Spleen (tissue), 11 donors: ENCODE results near the gene MAP4K3. TPM values are rescaled to one million over a fixed set of nuclear protein-coding genes. Genes with fewer than 3 reads are reported as not detected.
"Not testable (repeated sequence)": the region's sequence is repeated elsewhere in the genome, so short reads cannot be mapped to it uniquely, and the experiment has no call there.

Source experiments
- DNase-seq: peaks from one replicate; pipeline ENCODE4 v3.0.0-alpha.2; 2020
- H3K27ac ChIP-seq, 8 donors: fragments of 200-600 bp; sonication (generic) in 7 of 8; 1 replicate in 4 of 8; 2 replicates in 4 of 8; pipeline versions ENCODE4 v1.5.0 to v1.8.0; 2016 to 2021; ENCODE audit warnings: inconsistent platforms in 4 of 8, mild to moderate bottlenecking in 4 of 8, moderate library complexity in 1 of 8
- H3K27me3 ChIP-seq, 7 donors: fragments of 200-600 bp; sonication (generic) in 6 of 7; replicated peaks in 1 of 7; 1 replicate in 4 of 7; 2 replicates in 3 of 7; pipeline versions ENCODE4 v1.5.0 to v1.8.0; 2016 to 2021; ENCODE audit warnings: inconsistent platforms in 3 of 7, mild to moderate bottlenecking in 1 of 7
- H3K36me3 ChIP-seq, 6 donors: fragments of 200-600 bp; sonication (generic) in 5 of 6; 1 replicate in 4 of 6; 2 replicates in 2 of 6; pipeline versions ENCODE4 v1.5.0 to v1.8.0; 2016 to 2021; ENCODE audit warnings: inconsistent platforms in 2 of 6
- H3K4me1 ChIP-seq, 6 donors: fragments of 200-600 bp; sonication (generic) in 5 of 6; 1 replicate in 3 of 6; 2 replicates in 3 of 6; pipeline versions ENCODE4 v1.5.0 to v1.8.0; 2016 to 2021; ENCODE audit warnings: inconsistent platforms in 3 of 6
- H3K4me3 ChIP-seq, 8 donors: fragments of 200-600 bp; sonication (generic) in 7 of 8; 1 replicate in 4 of 8; 2 replicates in 4 of 8; pipeline versions ENCODE4 v1.5.0 to v1.8.0; 2016 to 2021; ENCODE audit warnings: inconsistent platforms in 4 of 8, mild to moderate bottlenecking in 4 of 8, moderate library complexity in 2 of 8
- H3K9me3 ChIP-seq, 8 donors: fragments of 200-600 bp; sonication (generic) in 7 of 8; 1 replicate in 4 of 8; 2 replicates in 4 of 8; pipeline versions ENCODE4 v1.5.0 to v1.8.0; 2016 to 2021; ENCODE audit warnings: inconsistent platforms in 4 of 8
- POLR2A ChIP-seq, 3 donors: fragments of 450-650 bp; IDR thresholded peaks; one replicate each; pipeline ENCODE4 v1.5.1; 2017; ENCODE audit warnings: antibody characterized with exemption in 3 of 3, mild to moderate bottlenecking in 1 of 3
- POLR2AphosphoS5 ChIP-seq, 3 donors: sonication (generic); formaldehyde crosslinking; IDR thresholded peaks; one replicate each; pipeline ENCODE4 v1.5.1; 2017; ENCODE audit warnings: antibody characterized with exemption in 3 of 3
- WGBS, 5 donors: extraction: QIAGEN DNeasy Blood & Tissue Kit in 3 of 5; methylation state at CpG; one replicate each; pipeline versions ENCODE4 v1.1.5 to v1.1.7; 2013 to 2018; 5-methylcytosine and 5-hydroxymethylcytosine counted together
- intact Hi-C: fragments of 100-400 bp; cut with DNase I; formaldehyde crosslinking; loops from one replicate; pipeline ENCODE4 v1.15.0; 2023; ENCODE audit warnings: low total_unique reads
- polyA plus RNA-seq, 3 donors: library from polyadenylated mRNA; stranded (reverse); fragments of 200-250 nt; gene quantifications; one replicate each; pipeline ENCODE4 v1.2.1, GENCODE V29; 2013
- total RNA-seq, 7 donors: library from RNA; depleted of rRNA in 3 of 7; stranded (reverse); fragments of >200 nt in 3 of 7; fragmentation: NEBNext Ultra II Directional in 4 of 7; extraction: Animal tissue kit (Norgen Biotek cat#: 25700) in 4 of 7; gene quantifications; one replicate each; pipeline versions ENCODE4 v1.1.0 to v1.2.1, GENCODE V29; 2016 to 2021
- TF ChIP-seq, protein P1 (sequence below), 11 experiments: fragments of 200-600 bp in 7 of 11; fragments of 450-650 bp in 4 of 11; sonication (generic) in 4 of 11; IDR thresholded peaks in 8 of 11; conservative IDR thresholded peaks in 3 of 11; 1 replicate in 7 of 11; 2 replicates in 4 of 11; pipeline versions ENCODE4 v1.4.0 to v1.8.0; 2016 to 2021; ENCODE audit warnings: antibody characterized with exemption in 11 of 11, inconsistent platforms in 4 of 11, mild to moderate bottlenecking in 1 of 11
- donor health status: healthy with polysubstance abuse.
- donor health status: DM: no; HTN: no; CAD: no; lungs with moderate emphysema.
- donor health status: DM: no; HTN: no; CAD: no.
- donor health status: Bipolar disorder and iron deficiency.
- donor health status: healthy.
- donor health status: DM: no; HTN: no; CAD: no.
- donor health status: DM: yes; HTN: yes; CAD: no.

The MAP4K3 gene
- total and polyA plus RNA-seq, 10 donors = 5.8 to 49.5 (median 32.6) TPM

DNA sequence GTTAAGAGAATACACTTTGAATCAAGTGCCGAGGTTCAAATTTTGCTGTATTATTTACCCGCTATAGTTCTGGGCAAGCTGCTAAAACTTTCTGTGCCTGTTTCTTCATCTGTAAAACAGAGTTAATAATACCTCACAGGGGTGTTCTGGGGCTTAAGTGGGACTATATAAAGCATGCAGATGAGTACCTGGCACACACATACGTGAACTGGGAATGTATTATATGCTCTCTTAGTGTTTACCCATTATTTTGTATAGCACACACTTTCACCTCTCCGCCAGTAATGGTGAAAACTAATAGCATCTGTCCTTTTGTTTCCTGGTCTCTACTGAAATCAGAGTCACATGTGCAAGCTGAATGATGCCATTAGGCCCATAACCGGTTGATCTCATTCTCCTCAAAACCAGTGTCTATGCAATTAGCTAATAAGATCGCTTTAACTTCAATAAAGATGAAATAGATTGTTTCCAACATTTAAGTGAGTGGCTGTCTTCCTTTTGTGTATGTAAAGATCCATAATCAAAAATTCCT lies 189.5 kb downstream of the MAP4K3 start:
- DNase-seq = no peak
- Histone ChIP-seq H3K4me1 (peaks cover 0 to 11% (median 4%) of the 10 kb centered on the region in 6 donors), H3K27me3 (no peaks in the 10 kb centered on the region), H3K9me3 (peaks cover 0 to 7% (median 0%) of the 10 kb centered on the region in 8 donors), H3K27ac (no peak overlapping the region), H3K4me3 (no peak overlapping the region), H3K36me3 (peaks cover 0 to 31% (median 16%) of the 10 kb centered on the region in 6 donors)
- 77 to 91% (median 81%) methylated on average over 6 of the region's 6 CpGs for WGBS, 5 donors
- TF ChIP-seq POLR2AphosphoS5 (IDR thresholded peaks at IDR 0.05) (no peak), POLR2A (IDR thresholded peaks at IDR 0.05) (no peak)
- TF ChIP-seq, protein P1, sequence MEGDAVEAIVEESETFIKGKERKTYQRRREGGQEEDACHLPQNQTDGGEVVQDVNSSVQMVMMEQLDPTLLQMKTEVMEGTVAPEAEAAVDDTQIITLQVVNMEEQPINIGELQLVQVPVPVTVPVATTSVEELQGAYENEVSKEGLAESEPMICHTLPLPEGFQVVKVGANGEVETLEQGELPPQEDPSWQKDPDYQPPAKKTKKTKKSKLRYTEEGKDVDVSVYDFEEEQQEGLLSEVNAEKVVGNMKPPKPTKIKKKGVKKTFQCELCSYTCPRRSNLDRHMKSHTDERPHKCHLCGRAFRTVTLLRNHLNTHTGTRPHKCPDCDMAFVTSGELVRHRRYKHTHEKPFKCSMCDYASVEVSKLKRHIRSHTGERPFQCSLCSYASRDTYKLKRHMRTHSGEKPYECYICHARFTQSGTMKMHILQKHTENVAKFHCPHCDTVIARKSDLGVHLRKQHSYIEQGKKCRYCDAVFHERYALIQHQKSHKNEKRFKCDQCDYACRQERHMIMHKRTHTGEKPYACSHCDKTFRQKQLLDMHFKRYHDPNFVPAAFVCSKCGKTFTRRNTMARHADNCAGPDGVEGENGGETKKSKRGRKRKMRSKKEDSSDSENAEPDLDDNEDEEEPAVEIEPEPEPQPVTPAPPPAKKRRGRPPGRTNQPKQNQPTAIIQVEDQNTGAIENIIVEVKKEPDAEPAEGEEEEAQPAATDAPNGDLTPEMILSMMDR (IDR thresholded peaks at IDR 0.05 in 8 of 11, conservative IDR thresholded peaks at IDR 0.05 in 3 of 11) = no peak
- intact Hi-C loops = no loop called here

DNA sequence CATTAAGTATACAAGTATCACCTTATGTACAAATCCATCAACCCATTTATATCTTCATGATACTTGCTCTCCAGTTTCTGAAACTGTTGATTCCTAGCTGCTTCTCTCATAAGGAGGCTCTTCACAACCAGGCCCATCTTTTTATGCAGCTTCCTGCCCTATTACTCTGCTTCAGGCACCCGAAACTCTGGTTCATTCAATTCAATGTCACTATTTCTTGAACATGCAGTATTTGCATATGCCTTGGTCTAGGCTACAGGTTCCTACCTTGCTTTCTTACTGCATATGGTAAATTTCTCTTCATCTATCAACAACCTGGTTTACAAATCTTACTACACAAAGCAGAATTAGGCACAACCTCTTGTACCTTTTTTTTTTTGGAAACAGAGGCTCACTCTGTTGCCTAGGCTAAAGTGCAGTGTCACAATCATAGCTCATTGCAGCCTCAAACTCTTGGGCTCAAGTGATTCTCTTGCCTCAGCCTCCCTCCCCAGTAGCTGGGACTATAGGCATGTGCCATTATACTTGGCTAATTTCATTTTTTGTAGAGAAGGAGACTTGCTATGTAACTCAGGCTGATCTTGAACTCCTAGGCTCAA lies 190.6 kb downstream of the MAP4K3 start:
- Histone ChIP-seq H3K4me1 (peaks cover 0 to 11% (median 4%) of the 10 kb centered on the region in 6 donors), H3K27ac (no peak overlapping the region), H3K27me3 (no peaks in the 10 kb centered on the region), H3K9me3 (peaks cover 0 to 7% (median 0%) of the 10 kb centered on the region in 8 donors), H3K4me3 (no peak overlapping the region), H3K36me3 (peaks cover 0 to 20% (median 9%) of the 10 kb centered on the region in 6 donors)
- no peak for DNase-seq
- 75 to 84% (median 83%) methylated on average over 1 of the region's 1 CpG for WGBS, 5 donors
- no peak for TF ChIP-seq POLR2AphosphoS5 (IDR thresholded peaks at IDR 0.05)
- TF ChIP-seq POLR2A (IDR thresholded peaks at IDR 0.05) = no peak
- intact Hi-C loops = no loop called here

DNA sequence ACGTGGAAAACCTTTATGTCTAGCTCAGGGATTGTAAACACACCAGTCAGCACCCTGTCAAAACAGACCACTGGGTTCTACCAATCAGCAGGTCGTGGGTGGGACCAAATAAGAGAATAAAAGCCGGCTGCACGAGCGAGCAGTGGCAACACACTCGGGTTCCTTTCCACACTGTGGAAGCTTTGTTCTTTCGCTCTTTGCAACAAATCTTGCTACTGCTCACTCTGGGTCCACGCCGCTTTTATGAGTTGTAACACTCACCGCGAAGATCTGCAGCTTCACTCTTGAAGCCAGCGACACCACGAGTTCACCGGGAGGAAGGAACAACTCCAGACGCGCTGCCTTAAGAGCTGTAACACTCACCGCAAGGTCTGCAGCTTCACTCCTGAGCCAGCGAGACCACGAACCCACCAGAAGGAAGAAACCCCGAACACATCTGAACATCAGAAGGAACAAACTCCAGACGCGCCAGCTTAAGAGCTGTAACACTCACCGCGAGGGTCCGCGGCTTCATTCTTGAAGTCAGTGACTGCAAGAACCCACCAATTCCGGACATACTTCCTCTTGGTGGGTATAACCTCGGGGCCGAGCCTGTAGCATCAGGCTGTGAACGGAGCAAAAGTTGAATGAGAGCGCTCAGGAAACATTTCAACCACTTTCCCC lies 192.0 kb downstream of the MAP4K3 start:
- H3K36me3 ChIP-seq, intact Hi-C loops, H3K27me3 ChIP-seq, H3K9me3 ChIP-seq: not testable (repeated sequence)
- H3K4me1 ChIP-seq = peaks cover 0 to 11% (median 4%) of the 10 kb centered on the region in 6 donors
- peak overlapping the region in 5 of 8 donors; percentile 9 to 65 (median 21) for H3K4me3 ChIP-seq
- H3K27ac ChIP-seq = peak overlapping the region in 4 of 8 donors; percentile 7 to 33 (median 23)
- peak in 2 of 3 donors; percentile 32 to 80 for TF ChIP-seq POLR2AphosphoS5 (IDR thresholded peaks at IDR 0.05)
- WGBS, 5 donors = 52 to 83% (median 62%) methylated on average over 31 of the region's 31 CpGs
- DNase-seq = peak; percentile 72

DNA sequence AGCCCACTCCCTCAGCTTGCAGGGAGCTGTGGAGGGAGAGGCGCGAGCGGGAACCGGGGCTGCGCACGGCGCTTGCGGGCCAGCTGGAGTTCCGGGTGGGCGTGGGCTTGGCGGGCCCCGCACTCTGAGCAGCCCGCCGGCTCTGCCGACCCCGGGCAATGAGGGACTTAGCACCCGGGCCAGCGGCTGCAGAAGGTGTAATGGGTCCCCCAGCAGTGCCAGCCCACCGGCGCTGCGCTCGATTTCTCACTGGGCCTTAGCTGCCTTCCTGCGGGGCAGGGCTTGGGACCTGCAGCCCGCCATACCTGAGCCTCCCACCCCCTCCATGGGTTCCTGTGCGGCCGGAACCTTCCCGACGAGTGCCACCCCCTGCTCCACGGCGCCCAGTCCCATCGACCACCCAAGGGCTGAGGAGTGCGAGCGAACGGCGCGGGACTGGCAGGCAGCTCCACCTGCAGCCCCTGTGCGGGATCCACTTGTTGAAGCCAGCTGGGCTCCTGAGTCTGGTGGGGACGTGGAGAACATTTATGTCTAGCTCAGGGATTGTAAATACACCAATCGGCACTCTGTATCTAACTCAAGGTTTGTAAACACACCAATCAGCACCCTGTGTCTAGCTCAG lies 192.7 kb downstream of the MAP4K3 start:
- H3K27me3 ChIP-seq, intact Hi-C loops, H3K27ac ChIP-seq, H3K36me3 ChIP-seq, H3K9me3 ChIP-seq, DNase-seq: not testable (repeated sequence)
- Histone ChIP-seq H3K4me1 (peaks cover 0 to 11% (median 4%) of the 10 kb centered on the region in 6 donors), H3K4me3 (peak overlapping the region in 4 of 8 donors; percentile 20 to 65 (median 34))
- 91 to 98% (median 96%) methylated on average over 23 to 39 of the region's 39 CpGs for WGBS, 5 donors

DNA sequence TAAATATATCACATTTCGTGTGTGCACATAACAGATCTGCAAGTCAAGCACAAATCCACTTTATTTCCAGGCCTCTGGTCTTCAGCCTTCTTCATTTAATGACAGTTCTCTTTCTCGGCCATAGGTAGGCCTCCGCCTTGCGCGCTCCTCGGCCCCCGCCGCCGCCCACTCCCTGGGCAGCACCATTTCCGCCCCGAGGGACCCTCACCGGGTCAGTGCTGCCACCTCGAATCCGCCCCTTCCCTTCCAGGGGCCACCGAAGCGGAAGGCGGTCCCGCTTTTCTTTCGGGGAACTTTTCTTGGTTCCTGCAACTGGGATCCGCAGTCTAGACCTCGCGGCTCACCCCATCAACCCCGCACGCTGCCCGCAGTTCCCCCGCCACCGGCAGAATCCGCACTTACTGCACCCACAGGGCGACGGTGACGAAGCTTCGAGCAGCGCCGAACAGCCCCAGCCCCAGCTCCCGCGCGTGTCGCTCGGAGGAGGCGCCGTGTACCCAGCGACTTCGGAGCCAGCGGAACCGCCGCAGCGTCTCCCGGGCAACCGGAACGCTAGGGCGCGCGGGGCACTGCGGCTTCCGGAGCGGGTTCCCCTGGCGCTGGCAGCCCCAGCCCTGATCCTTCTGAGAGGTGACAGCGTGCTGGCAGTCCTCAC lies 193.5 kb downstream of the MAP4K3 start, which contains the start of gene CDKL4:
CDKL4 (minus strand) TSS at position 502 of the 655 bp plus-strand sequence.
- peak; percentile 81 for DNase-seq
- intact Hi-C loops = no loop called here

More for the DNA sequence above, 193.5 kb downstream of the MAP4K3 start, which contains the start of gene CDKL4:
- Histone ChIP-seq H3K36me3 (peaks cover 0 to 3% (median 0%) of the 10 kb centered on the region in 6 donors), H3K27me3 (no peaks in the 10 kb centered on the region), H3K4me1 (peaks cover 0 to 11% (median 4%) of the 10 kb centered on the region in 6 donors), H3K27ac (peak within 1 kb of the TSS in 1 of 8 donors; percentile 33), H3K9me3 (no peaks in the 10 kb centered on the region), H3K4me3 (peak within 1 kb of the TSS in 4 of 8 donors; percentile 20 to 65 (median 34))
- TF ChIP-seq, protein P1 (IDR thresholded peaks at IDR 0.05 in 8 of 11, conservative IDR thresholded peaks at IDR 0.05 in 3 of 11) = no peak
- TF ChIP-seq POLR2AphosphoS5 (IDR thresholded peaks at IDR 0.05) (peak in 2 of 3 donors; percentile 41 to 47), POLR2A (IDR thresholded peaks at IDR 0.05) (no peak)
- WGBS, 5 donors = 50 to 82% (median 57%) methylated on average over 54 to 58 of the region's 58 CpGs
